ENCODE results near the gene PSAPL1.

The PSAPL1 gene

DNA sequence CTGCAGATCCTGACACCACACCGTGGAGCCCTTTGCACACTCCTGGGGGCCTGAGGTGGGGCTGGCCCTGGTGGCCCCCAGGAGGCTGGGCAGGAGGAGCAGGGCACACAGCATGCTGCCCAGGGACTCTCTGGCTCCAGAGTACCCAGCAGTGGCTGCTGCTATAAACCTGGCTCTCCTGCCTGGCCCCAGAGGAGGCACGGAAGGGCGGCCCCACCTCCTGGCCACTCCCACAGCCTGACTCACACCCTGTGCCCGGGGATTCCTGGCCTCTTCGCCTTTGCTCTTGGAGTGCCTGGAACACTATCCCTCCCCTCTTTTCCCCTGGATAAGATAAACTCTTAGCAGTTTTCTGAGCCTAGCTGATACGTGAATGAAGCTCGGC lies at the start of gene PSAPL1:
Gene PSAPL1 (minus strand): TSS at position 165 of the 385 bp plus-strand sequence. CDS start 51 bp downstream, at position 114.
- no peak for DNase-seq (ENCODE audit: low spot score)

- DNase-seq (ENCODE audit: low spot score) = no peak
These were observed 46.5 kb upstream of the PSAPL1 start for GRCh38 chr4:7481227-7481626.

GRCh38 chr4:7480423-7480822 lies 45.7 kb upstream of the PSAPL1 start:
- DNase-seq (ENCODE audit: low spot score) = no peak

GRCh38 chr4:7478665-7479064 lies 43.9 kb upstream of the PSAPL1 start:
- DNase-seq (ENCODE audit: low spot score) = no peak

DNA sequence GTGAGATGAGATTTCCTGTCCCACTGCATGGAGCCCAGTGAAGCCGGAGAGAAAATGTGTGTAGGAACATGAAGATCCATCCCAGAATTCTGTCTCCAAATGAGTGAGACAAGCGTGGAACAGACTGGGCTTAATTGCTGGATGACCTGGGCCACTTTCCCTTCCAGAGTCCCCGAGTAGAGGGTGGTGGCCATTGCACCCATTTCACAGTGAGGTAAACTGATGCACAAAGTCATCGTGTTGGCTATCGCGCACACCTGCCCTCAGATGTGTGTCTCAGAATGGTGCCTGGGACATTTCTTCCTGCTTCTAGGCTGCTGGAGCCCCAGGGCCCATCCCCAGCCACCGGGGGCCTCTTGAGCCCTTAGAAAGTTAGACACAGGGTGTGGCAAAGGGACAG lies 43.0 kb upstream of the PSAPL1 start:
- no peak for DNase-seq (ENCODE audit: low spot score)

GRCh38 chr4:7476820-7477219 lies 42.1 kb upstream of the PSAPL1 start:
- no peak for DNase-seq (ENCODE audit: low spot score)

- no peak for DNase-seq (ENCODE audit: low spot score)
These were observed 40.5 kb upstream of the PSAPL1 start for GRCh38 chr4:7475207-7475606.

DNA sequence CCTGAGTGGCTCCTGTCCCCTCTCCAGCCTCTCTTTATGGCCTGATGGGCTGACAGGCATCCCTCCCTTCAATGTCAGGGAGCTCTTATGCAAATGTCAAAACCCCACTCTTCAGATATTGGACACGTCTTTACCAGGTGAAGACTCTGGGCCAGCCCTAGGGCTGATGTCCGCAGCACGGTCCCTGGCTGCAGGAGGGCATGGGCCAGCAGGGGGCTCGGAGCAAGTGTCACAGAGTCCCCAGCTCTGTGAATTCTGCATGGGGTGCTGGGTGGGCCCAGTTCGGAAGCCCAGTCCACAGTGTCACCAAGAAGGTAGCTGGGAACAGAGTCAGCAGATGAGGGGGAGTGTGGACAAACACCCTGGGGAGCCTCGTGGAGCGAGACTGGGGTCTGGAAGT lies 39.6 kb upstream of the PSAPL1 start:
- DNase-seq (ENCODE audit: low spot score) = no peak

GRCh38 chr4:7473081-7473480 lies 38.4 kb upstream of the PSAPL1 start:
- DNase-seq (ENCODE audit: low spot score) = no peak

DNA sequence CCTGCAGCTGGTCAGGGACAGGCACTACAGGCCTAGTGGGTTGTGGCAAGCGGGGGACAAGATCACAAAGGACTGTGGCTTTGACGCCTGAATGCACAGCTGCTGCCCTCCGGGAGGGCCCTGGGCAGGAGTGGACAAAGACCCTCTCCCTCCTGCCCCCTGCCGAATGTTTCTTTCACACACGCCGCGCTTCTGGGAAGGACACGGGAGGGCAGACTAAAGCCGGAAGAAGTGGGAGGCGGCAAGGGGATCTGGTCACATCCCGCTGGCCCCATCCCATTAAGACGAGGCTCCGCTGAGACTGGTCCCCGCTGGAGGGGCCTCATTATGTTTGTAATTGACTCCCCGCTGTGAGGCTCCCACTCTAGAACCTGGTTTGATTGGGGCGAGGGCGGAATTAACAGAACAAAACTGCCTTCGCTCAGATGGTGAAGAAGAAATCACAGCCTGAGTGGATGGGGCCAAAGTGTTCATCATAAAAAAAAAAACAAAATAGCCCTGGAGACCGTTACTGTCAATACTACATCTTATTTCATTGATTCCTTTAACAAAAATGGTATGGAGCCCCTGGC lies 37.8 kb upstream of the PSAPL1 start:
- DNase-seq (ENCODE audit: low spot score) = no peak

DNA sequence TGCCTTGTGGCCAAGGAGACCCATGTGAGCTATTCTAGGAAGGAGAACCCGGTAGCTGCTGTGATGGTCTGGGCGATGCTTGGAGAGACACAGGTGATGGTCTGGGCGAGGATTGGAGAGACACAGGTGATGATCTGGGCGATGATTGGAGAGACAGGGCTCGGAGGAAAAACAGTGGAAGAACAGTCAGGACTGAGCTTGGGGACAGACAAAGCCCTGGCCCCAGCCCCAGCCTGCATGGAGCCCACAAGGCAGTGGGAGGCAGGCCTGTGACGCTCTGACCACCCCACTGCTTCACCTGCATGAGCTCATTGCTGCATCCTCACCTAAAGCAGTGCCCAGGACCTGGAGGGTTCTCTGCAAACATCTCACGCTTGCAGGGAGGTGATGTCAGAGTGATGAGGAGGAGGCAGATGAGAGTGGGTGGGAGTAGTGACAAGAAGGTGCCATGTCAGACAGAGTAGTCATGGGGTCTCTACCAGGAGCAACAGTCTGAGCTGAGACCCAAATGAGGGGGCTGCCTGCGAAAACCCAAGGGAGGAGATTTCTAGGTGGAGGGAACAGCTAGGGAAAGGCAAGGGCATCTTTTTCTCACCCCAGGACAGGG lies 35.9 kb upstream of the PSAPL1 start:
- no peak for DNase-seq (ENCODE audit: low spot score)

- DNase-seq (ENCODE audit: low spot score) = no peak
These were observed 35.4 kb upstream of the PSAPL1 start for GRCh38 chr4:7470111-7470510.

DNA sequence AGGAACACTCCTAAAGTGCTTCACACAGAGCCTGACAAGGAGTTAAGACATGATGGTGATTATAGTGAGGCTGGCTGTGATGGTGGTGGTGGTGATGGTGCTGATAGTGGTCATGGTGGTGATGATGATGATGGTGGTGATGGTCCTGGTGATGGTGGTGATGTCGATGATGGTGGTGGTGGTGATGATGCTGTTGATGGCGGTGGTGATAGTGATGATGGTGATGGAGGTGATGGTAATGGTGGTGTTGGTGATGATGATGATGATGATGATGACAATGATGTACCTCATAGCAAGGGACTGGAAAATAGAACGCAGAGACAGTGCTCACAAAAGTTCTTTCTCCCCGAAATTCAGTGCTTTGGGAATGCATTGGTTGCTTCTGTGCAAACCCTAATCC lies 34.3 kb upstream of the PSAPL1 start:
- no peak for DNase-seq (ENCODE audit: low spot score)

GRCh38 chr4:7467471-7467870 lies 32.7 kb upstream of the PSAPL1 start:
- no peak for DNase-seq (ENCODE audit: low spot score)

- peak; percentile 92 for DNase-seq (ENCODE audit: low spot score)
These were observed 32.2 kb upstream of the PSAPL1 start for GRCh38 chr4:7466904-7467303.

- no peak for DNase-seq (ENCODE audit: low spot score)
These were observed 31.5 kb upstream of the PSAPL1 start for GRCh38 chr4:7466215-7466614.

DNA sequence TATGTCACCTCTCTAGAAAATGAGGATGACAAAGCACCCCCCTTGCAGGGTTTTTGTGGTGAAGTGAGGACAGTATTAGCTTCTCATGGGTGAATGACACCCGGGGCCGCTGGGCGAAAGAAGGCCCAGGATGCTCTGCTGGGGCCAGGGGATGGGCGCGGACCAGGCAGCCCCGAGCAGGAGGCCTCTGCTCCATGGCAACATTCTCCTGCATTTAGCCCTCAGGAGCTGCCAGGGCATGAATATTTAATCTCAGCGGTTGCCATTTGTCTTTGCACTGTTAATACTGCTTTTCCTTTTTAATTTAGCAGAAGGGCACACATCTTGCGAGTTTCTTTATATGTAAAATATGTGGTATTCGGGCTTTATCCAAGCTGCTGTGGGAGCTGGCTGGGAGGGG lies 30.3 kb upstream of the PSAPL1 start:
- no peak for DNase-seq (ENCODE audit: low spot score)

DNA sequence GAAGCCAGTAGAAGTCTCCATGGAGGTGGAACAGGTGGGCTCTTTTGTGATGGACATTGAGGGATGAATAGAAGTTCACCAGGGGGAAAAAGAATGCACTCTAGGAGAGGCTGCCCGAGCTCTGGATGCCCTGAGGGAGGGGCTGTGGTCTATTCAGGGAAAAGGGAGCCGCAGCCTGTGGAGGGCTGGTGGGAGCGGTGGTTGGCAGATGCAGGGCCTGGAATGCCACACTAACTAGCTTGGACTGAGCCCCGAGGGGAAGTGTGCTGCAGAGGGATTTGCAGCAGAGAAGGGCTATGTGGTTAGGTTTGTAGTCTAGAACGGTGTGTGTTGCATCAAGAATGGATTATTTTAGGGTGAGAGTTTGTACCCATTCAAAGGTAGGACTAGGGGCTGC lies 29.5 kb upstream of the PSAPL1 start:
- no peak for DNase-seq (ENCODE audit: low spot score)

DNA sequence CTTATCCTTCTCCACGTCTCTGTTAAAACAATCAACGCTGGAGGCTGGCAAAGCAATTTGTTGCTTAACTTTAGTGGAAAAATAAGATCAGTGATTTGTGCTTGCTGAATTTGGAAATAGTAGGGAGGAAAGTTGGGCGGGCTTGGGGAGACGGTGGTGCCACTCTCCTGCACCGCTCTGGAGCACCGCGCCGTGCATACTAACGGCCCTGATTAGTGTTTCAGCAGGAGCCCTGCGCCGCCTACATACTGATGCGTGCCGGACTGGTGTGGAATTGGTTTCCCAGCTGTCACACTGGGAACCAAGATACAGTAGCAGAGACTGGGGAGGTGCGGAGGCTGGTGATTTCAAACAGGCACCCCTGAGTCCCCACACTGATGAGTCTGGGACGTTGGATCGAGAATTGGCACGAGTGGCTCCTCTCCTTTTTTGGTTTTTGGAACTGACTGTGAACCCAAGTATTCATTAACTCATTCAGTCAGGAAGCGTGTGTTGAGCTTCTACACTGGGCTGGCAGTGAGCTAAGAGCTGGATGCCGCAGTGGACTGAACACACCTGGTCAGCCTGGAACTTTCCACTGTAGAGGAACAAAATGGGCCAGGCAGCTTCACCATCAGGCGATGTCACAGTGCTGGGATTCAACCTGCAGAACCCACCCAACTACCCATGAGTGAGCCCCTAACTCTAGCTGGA lies 29.0 kb upstream of the PSAPL1 start:
- DNase-seq (ENCODE audit: low spot score) = no peak

- DNase-seq (ENCODE audit: low spot score) = peak; percentile 81
These were observed 27.8 kb upstream of the PSAPL1 start for GRCh38 chr4:7462509-7462971.

DNA sequence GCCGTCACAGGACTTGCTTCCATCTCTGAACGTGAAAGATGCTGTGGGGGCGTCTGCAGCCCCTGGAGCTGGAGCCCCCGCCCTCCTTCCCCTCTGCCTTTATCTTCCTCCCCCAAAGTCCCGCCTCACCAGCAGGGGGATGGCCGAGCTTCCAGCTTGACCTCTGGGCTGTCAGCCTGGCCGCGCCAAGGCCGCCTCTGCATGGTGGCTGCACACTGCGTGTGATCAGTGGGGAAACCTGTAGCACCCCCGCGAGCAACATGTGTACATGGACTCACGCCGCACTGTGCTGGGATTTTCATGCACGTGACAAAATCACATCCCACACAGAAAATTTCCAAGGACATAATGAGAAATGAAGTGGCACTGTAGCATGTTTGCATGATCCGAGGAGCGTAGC lies 26.5 kb upstream of the PSAPL1 start:
- DNase-seq (ENCODE audit: low spot score) = no peak

- DNase-seq (ENCODE audit: low spot score) = no peak
These were observed 25.8 kb upstream of the PSAPL1 start for GRCh38 chr4:7460566-7460965.

- no peak for DNase-seq (ENCODE audit: low spot score)
These were observed 24.7 kb upstream of the PSAPL1 start for GRCh38 chr4:7459471-7459870.

DNA sequence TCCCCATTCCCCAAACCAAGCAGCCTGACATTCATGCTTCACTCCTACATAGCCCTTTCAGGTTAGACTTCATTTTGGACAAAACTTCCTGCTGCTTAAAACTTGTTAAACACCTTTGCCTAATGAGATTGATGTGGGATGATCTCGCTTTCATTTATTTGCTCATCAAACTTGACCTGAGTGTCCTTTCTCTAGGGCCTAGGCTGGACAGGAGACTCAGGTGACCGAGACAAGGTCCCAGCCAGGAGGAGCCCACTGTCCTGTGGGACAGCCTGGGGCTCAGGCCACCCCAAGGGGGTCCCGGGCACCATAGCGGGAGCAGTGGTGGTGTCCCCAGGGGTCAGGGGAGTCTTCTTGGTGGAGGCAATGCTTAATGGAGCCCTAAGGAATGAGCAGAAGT lies 23.7 kb upstream of the PSAPL1 start:
- no peak for DNase-seq (ENCODE audit: low spot score)

Measured in pons (tissue), 1 donor.